Mesendoderm (in vitro differentiated cells): ENCODE measurements around the gene LRRN2.

Source experiments
- DNase-seq: peaks from one replicate; pipeline ENCODE4 v3.0.0; 2013
- H2AK5ac ChIP-seq: 2 replicates; pipeline ENCODE4 v1.6.1; 2013; ENCODE audit warnings: low read length, inconsistent platforms
- H2BK120ac ChIP-seq: 2 replicates; pipeline ENCODE4 v1.6.1; 2013; ENCODE audit warnings: low read depth, mild to moderate bottlenecking, low read length, moderate library complexity, mixed read lengths
- H2BK15ac ChIP-seq: replicated peaks from 2 replicates; pipeline ENCODE4 v1.6.1; 2013; ENCODE audit warnings: low read depth, mild to moderate bottlenecking, moderate library complexity
- H2BK5ac ChIP-seq: 2 replicates; pipeline ENCODE4 v1.6.1; 2013; ENCODE audit warnings: low read length, inconsistent platforms
- H3K18ac ChIP-seq: 2 replicates; pipeline ENCODE4 v1.6.1; 2013; ENCODE audit warnings: mild to moderate bottlenecking, low read length, mixed read lengths
- H3K23ac ChIP-seq: one replicate; pipeline ENCODE4 v1.6.1; 2013; ENCODE audit warnings: low read length
- H3K27ac ChIP-seq: 2 replicates; pipeline ENCODE4 v1.5.1; 2013; ENCODE audit warnings: low read depth, mild to moderate bottlenecking, inconsistent platforms, low read length, moderate library complexity
- H3K27me3 ChIP-seq: 2 replicates; pipeline ENCODE4 v1.6.1; 2013; ENCODE audit warnings: low read length, control low read depth, mild to moderate bottlenecking, inconsistent platforms; ENCODE audit not compliant: insufficient read depth, poor library complexity
- H3K36me3 ChIP-seq: 2 replicates; pipeline ENCODE4 v1.6.1; 2013; ENCODE audit warnings: low read length, inconsistent platforms; ENCODE audit not compliant: control insufficient read depth, insufficient read depth
- H3K4ac ChIP-seq: one replicate; pipeline ENCODE4 v1.6.1; 2013; ENCODE audit warnings: low read depth, mild to moderate bottlenecking, low read length, moderate library complexity
- H3K4me1 ChIP-seq: 2 replicates; pipeline ENCODE4 v1.6.1; 2013; ENCODE audit warnings: low read depth, low read length, inconsistent platforms; ENCODE audit not compliant: control insufficient read depth
- H3K4me2 ChIP-seq: 2 replicates; pipeline ENCODE4 v1.6.1; 2013; ENCODE audit warnings: low read length
- H3K4me3 ChIP-seq: 2 replicates; pipeline ENCODE4 v1.5.1; 2013; ENCODE audit warnings: mild to moderate bottlenecking, low read length
- H3K56ac ChIP-seq: one replicate; pipeline ENCODE4 v1.6.1; 2013; ENCODE audit warnings: low read length
- H3K79me1 ChIP-seq: 2 replicates; pipeline ENCODE4 v1.6.1; 2013; ENCODE audit warnings: low read length, inconsistent platforms
- H3K79me2 ChIP-seq: 2 replicates; pipeline ENCODE4 v1.6.1; 2013; ENCODE audit warnings: mild to moderate bottlenecking, low read length; ENCODE audit not compliant: control insufficient read depth, insufficient read depth
- H3K9ac ChIP-seq: 2 replicates; pipeline ENCODE4 v1.6.1; 2013; ENCODE audit warnings: low read length, inconsistent platforms
- H4K5ac ChIP-seq: one replicate; pipeline ENCODE4 v1.6.1; 2013; ENCODE audit warnings: low read length
- H4K8ac ChIP-seq: one replicate; pipeline ENCODE4 v1.6.1; 2013; ENCODE audit warnings: low read depth, mild to moderate bottlenecking, control low read depth, low read length, moderate library complexity
- WGBS: extraction: QIAGEN DNeasy Blood & Tissue Kit; methylation state at CpG from one replicate; pipeline ENCODE4 v1.1.7; 2013; ENCODE audit warnings: low lambda C conversion rate, missing lambda C conversion rate; ENCODE audit not compliant: insufficient coverage; ENCODE audit errors: extremely low coverage; 5-methylcytosine and 5-hydroxymethylcytosine counted together

The LRRN2 gene

DNA sequence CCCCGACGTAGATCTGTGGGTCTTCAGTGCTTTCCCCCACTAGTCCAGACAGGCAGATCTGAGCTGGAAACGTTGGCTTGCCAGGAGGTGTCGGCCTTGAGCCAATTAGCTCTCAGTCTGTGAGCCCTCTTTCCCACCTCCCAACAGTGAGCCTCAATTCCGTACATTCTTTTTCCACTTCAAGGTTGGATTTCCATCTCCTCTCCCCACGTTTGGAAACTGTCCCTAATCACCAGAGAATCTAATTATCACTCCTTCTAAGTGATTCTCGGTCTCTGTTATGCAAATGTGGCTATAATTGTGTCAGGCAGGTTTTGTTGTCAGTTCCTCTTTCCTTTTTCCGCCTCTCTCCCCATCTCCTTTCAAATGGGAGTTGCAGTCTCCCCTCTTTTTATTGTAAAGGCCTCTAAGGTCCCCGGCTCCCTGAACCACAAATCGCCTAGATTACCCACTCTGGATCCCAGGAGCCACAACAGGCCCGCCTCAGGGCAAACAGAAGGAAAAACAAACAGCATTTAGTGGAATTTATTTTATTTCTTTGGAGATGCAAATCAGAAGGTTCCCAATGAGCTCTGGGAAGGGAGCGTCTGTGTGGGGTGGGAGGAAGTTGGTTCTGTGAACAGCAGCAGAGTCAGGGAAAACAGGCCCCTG, 29.4 kb upstream of the LRRN2 start:
- Histone ChIP-seq H3K23ac (no peak overlapping the region), H3K9ac (peak overlapping the region; percentile 59), H3K4ac (peak overlapping the region; percentile 81), H2AK5ac (no peak overlapping the region), H3K56ac (peak overlapping the region; percentile 92), H4K8ac (no peak overlapping the region), H3K4me3 (no peak overlapping the region), H2BK5ac (peak overlapping the region; percentile 96), H3K79me2 (peaks cover 2% of the 10 kb centered on the region), H3K27me3 (no peaks in the 10 kb centered on the region), H4K5ac (no peak overlapping the region), H3K18ac (peak overlapping the region; percentile 95), H3K36me3 (no peaks in the 10 kb centered on the region), H2BK15ac (peak overlapping the region; percentile 15), H2BK120ac (peak overlapping the region; percentile 49), H3K27ac (peak overlapping the region; percentile 80), H3K79me1 (no peaks in the 10 kb centered on the region), H3K4me2 (peak overlapping the region; percentile 19), H3K4me1 (peaks cover 37% of the 10 kb centered on the region)
- DNase-seq = peak; percentile 95
- WGBS = no CpG with 5 or more reads among the region's 12 CpGs

DNA sequence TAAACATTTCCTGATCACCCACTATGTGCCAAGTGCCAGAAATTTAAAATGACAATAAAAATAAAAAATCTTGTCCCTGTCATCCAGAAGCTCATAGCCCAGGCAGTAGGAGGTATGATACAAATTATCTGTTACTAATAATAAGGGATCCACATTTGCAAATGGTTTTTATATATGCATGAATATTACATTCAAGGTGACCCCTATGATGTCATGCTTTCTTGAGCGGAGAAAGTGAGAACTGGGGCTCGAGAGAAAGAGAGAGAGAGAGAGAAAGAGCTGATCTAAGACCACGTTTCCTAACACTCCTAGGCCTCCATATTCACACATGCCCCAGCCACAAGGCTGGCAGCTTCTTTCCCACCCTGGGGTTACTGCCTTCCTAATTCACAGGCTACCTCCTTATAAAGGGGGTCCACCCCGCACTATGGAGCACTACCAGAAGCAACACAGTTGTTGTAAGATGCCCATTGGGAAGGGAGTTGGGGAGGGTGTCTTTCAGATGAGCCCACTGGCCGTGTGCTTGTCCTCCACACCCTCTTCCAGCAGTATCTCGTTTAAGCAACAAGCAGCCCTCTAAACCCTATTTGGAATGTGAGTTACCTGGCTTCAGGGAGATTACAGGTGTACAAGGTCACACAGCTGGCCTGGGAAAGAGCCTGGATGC, 28.8 kb upstream of the LRRN2 start:
- DNase-seq = peak; percentile 37
- no peak overlapping the region for H3K4me3 ChIP-seq
- H4K5ac ChIP-seq = peak overlapping the region; percentile 74
- peaks cover 41% of the 10 kb centered on the region for H3K4me1 ChIP-seq
- H3K23ac ChIP-seq = peak overlapping the region; percentile 15
- H4K8ac ChIP-seq = no peak overlapping the region
- H3K4ac ChIP-seq = peak overlapping the region; percentile 47
- H3K18ac ChIP-seq = no peak overlapping the region
- no CpG with 5 or more reads among the region's 6 CpGs for WGBS
- H3K56ac ChIP-seq = peak overlapping the region; percentile 92
- H2BK15ac ChIP-seq = no peak overlapping the region
- H3K27ac ChIP-seq = peak overlapping the region; percentile 69
- H2BK120ac ChIP-seq = no peak overlapping the region
- peak overlapping the region; percentile 59 for H3K9ac ChIP-seq
- H3K4me2 ChIP-seq = peak overlapping the region; percentile 19
- peak overlapping the region; percentile 96 for H2BK5ac ChIP-seq
- H2AK5ac ChIP-seq = peak overlapping the region; percentile 79
- H3K79me1 ChIP-seq = no peaks in the 10 kb centered on the region
- no peaks in the 10 kb centered on the region for H3K36me3 ChIP-seq
- H3K27me3 ChIP-seq = no peaks in the 10 kb centered on the region
- H3K79me2 ChIP-seq = peaks cover 2% of the 10 kb centered on the region

DNA sequence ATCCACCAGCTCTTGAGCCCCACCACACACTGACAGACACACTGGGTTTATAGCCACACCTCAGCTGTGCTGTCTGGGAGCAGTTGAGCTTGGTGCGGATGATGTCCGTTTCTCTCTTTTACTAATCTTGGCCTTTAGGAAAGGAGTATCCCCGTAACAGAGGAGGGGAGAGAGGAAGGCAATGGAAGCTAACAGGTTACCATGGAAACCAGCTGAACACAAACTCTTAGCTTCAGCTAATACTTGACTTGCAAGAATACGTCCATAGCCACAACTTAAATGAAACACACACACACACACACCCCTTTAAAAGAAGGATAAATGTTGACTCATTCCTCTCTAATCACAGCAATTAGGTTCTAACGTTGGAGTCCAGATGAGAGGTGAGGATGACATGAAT, 28.0 kb upstream of the LRRN2 start:
- Histone ChIP-seq H4K5ac (no peak overlapping the region), H3K56ac (peak overlapping the region; percentile 63), H3K4me2 (no peak overlapping the region), H2BK5ac (peak overlapping the region; percentile 25), H4K8ac (no peak overlapping the region), H3K79me2 (peaks cover 2% of the 10 kb centered on the region), H3K27ac (no peak overlapping the region), H3K4me3 (no peak overlapping the region), H3K4ac (no peak overlapping the region), H3K18ac (no peak overlapping the region), H3K36me3 (no peaks in the 10 kb centered on the region), H3K9ac (no peak overlapping the region), H3K79me1 (no peaks in the 10 kb centered on the region), H2BK120ac (no peak overlapping the region), H3K23ac (no peak overlapping the region), H2BK15ac (no peak overlapping the region), H2AK5ac (peak overlapping the region; percentile 92), H3K4me1 (peaks cover 46% of the 10 kb centered on the region), H3K27me3 (no peaks in the 10 kb centered on the region)
- no CpG with 5 or more reads among the region's 5 CpGs for WGBS
- DNase-seq = peak; percentile 53

DNA sequence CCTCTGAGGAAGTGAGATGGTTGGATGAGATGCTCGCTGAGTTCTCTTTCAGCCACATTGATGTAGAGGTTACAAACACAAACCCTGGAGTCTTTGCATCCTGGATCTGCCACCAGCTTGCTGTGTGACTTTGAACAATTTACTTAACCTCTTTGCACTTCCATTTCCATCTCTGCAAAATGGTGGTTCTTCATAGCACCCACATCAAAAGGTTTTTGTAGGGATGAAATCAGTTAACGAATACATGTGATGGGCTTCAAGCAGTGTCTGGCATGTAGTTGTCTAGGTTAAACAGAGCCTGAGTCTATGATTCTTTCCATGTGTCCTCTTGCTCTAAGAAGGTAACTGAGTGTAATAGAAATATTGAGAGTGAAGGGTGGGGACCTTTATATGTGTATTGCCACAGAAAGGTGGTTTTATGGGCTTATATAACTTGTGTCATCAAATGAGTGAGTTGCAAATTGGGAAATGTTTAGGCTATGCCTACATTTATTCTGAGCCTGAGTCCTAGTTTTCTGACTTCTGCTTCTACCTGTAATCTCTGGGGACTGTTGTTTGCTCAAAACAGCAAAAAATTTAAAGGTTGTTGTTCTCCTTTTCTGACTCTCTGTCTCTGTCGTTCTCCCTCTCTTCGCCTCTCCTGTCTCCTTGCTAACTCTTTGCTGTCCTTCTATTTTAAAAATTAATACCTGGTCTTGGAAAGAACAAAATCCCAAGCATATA, 27.3 kb upstream of the LRRN2 start:
- no peak overlapping the region for H3K23ac ChIP-seq
- H3K36me3 ChIP-seq = no peaks in the 10 kb centered on the region
- H3K79me2 ChIP-seq = peaks cover 2% of the 10 kb centered on the region
- peak overlapping the region; percentile 92 for H2AK5ac ChIP-seq
- no peak overlapping the region for H3K9ac ChIP-seq
- H3K27ac ChIP-seq = no peak overlapping the region
- no peak overlapping the region for H3K4ac ChIP-seq
- H2BK120ac ChIP-seq = no peak overlapping the region
- H2BK5ac ChIP-seq = peak overlapping the region; percentile 25
- no peak overlapping the region for H2BK15ac ChIP-seq
- H3K27me3 ChIP-seq = no peaks in the 10 kb centered on the region
- H3K79me1 ChIP-seq = no peaks in the 10 kb centered on the region
- no CpG with 5 or more reads among the region's 4 CpGs for WGBS
- no peak overlapping the region for H4K8ac ChIP-seq
- DNase-seq = no peak
- H3K4me3 ChIP-seq = no peak overlapping the region
- H3K56ac ChIP-seq = peak overlapping the region; percentile 8
- H3K4me1 ChIP-seq = peaks cover 46% of the 10 kb centered on the region
- no peak overlapping the region for H3K18ac ChIP-seq
- H4K5ac ChIP-seq = no peak overlapping the region
- no peak overlapping the region for H3K4me2 ChIP-seq

DNA sequence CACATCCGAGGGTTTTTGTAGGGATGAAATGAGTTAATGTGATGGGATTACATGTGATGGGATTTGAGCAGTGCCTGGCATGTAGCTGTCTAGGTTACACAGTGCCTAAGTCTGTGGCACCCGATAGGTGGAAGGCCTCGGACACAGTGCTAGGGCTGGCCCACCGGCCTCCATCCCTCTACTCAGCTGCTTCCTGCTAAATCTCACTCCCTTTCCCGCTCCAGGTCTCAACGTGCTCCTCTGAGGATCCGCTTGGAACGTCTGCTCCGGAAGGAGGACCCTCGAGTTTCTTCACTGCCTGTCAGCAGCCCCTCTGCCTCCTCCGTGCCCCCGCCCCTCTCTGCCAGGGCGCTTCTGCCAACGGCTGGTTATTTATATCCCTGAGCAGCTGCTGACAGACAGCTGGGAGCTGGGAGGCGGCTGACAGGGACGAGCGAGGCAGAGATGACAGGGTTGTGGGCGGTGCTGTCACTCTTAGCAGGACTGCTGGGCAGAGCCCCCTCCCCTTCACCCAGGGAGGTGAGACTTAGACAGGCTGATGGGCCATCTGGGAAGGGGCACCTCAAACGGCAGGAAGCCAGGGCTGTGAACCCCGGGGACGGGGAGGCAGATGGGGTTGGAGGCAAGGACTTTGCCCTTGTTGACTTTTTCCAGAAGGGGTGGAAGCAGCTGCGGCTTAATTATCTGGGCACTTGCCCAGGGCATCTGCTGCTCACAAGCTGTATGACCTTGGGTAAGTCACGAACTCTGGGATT, 26.6 kb upstream of the LRRN2 start:
- DNase-seq = peak; percentile 42
- Histone ChIP-seq H3K4me3 (no peak overlapping the region), H3K4ac (no peak overlapping the region), H3K4me2 (peak overlapping the region; percentile 5), H3K4me1 (peaks cover 49% of the 10 kb centered on the region), H2BK5ac (no peak overlapping the region), H3K27ac (peak overlapping the region; percentile 21), H4K8ac (no peak overlapping the region), H3K23ac (no peak overlapping the region), H3K9ac (no peak overlapping the region), H3K18ac (no peak overlapping the region), H2AK5ac (peak overlapping the region; percentile 61), H2BK15ac (no peak overlapping the region), H3K79me2 (peaks cover 2% of the 10 kb centered on the region), H3K56ac (peak overlapping the region; percentile 68), H3K27me3 (no peaks in the 10 kb centered on the region), H3K79me1 (no peaks in the 10 kb centered on the region), H3K36me3 (no peaks in the 10 kb centered on the region), H4K5ac (no peak overlapping the region), H2BK120ac (no peak overlapping the region)
- no CpG with 5 or more reads among the region's 23 CpGs for WGBS
